ENCODE measurements around the gene PLA2G2F.
"Not testable (repeated sequence)": the region's sequence is repeated elsewhere in the genome, so short reads cannot be mapped to it uniquely, and the experiment has no call there.

The PLA2G2F gene

DNA sequence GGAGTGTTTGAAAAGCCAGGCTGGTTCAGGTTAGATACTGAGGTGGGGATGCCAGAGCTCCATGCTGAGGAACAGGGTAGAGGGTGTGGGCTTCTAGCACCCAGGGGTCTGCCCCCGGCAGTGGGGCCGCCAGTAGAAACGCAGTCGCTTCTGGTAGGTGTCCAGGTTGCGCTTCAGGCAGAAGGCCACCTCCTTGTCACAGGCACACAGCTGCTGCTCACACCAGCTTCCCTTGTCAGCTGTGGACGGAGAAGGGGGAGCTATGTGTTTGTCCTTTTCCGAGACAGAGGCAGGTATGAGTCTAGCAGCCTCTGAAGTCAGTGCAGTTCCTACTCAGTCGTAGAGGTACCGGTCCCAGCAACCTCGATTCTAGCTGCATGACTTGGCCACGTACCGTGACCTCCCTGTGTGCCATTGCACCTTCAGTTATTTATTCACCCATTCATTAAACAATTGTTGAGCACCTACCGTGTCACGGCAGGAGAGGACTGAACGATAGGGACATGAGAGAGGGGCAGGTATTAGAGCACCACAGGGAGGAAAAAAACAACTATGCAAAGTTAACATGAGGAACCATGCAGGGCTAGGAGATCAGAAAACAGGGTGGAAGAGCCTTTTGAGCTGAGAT, 25.0 kb upstream of the PLA2G2F start:
- no peak for DNase-seq (ENCODE audit: low read depth)

DNA sequence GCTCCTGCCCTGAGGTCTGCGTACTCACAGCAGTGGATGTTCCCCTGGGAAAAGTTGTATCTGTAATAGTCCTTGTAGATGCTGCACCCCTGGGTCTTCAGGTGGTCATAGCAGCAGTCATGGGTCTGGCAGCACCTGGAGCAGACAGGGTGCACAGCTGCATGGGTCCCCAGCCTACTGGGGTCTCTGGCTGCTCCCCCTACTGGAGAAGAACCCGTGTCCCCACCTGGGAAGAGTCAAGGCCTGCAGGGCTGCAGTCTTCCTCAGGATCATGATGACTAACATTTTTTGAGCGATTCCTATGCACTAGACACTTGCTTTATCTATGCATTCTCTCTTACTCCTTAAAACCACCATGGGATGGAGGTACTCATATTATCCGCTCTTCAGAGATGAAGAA, 23.6 kb upstream of the PLA2G2F start:
- DNase-seq (ENCODE audit: low read depth), result no peak

DNA sequence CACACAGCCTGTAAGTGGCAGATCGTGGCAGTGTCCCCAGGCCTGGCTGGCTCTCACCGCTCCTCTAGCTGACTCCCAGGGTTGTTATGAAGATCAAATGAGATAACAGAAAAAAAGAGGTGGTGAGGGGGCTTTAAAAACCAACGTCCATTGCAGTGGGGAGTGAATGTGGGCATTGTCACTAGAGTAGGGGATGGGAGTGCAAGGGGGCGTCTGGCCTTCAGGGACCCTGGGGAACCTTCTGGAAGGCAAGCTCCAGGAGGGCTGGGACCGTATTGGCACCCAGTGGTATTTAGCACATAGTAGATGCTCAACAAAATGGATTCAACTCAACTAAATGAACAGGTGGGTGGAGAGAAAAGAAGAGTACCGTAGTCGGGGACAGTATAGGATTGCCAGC, 23.2 kb upstream of the PLA2G2F start:
- no peak for DNase-seq (ENCODE audit: low read depth)

DNA sequence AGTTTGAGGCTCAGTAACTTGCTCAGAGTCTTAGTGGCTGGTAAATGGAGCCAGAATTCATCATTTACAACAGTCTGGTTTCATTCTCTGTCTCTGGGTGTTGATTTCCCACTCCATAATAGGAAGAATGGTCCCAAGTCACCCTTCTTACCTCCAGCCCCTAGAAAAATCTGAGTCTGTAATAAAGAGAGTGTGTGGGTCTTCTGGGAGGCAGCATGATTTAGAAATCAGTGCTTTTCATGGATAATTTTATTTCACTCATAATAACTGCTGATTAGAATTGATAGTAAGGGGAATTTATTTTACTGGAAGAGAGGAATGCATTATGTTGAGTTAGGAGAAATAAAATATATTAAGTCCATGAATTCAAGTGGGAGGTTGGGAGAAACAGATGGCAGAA, 21.9 kb upstream of the PLA2G2F start:
- no peak for DNase-seq (ENCODE audit: low read depth)

DNA sequence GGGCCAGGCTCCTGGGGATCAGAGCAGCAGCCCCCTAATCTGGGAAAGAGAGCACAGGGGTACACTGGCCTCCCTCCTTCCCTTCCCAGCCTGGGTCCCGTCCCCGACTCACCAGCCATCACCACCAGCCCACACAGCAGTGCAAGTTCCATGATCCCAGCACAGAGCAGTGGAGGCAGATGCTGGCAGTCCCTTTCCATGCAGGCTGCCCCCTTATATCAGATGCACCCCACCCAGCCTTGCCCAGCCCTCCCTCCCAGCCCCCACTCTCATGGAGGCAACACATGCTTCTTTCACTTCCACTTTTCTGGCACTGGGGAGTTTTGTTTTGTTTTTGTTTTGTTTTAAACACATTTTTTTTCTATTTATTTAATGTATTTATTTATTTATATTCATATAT, 19.8 kb upstream of the PLA2G2F start, which contains the start of gene PLA2G2D:
Gene PLA2G2D, minus strand, starts transcription at position 190 of the 400 bp plus-strand sequence. Its CDS starts 38 bp downstream, at position 152.
- DNase-seq (ENCODE audit: low read depth), result no peak

DNA sequence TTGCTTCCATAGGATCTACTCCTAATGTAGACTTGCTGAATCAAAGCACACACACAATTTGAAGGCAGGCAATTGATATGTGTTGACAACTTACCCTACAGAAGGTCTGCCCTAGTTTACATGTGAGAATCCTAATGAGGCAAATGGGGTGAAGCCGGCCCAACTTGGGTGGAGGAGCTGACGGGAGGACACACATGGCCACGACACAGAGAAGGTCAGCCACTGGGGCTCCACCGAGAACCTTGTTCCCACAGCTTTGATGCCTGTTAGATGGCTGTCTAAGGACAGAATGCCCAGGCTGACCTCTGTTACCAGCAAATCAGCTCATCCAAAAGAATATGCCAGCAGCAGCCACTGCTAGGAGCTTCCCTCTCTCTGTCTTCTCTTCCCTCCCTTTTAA, 18.3 kb upstream of the PLA2G2F start:
- no peak for DNase-seq (ENCODE audit: low read depth)

DNA sequence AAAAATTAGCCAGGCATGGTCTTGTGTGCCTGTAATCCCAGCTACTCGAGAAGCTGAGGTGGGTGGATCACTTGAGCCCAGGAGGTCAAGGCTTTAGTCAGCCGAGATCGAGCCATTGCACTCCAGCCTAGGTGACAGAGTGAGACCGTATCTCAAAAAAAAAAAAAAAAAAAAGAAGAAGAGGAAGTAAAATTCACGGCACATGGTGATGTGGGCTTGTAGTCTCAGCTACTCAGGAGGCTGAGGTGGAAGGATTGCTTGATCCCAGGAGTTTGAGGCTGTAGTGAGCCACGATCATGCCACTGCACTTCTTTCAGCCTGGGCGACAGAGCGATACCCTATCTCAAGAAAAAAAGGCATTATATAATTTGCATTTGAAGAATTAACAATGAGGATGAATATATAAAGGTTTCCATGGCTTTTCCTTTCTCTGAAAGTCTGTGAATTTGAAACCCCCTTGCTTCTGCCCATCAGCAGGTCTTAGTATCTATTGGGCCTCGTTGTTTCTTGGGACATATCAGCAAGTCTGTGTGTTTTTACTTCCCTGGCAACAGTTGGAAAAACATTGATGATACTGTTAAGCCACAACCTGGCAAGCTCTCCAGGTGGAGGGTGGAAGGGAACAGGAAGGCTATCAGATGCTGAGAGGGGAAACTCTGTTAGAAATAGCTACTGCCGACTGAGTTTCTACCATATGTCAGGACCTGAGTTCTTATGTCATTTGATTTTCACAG, 15.2 kb upstream of the PLA2G2F start:
- DNase-seq (ENCODE audit: low read depth), result no peak

DNA sequence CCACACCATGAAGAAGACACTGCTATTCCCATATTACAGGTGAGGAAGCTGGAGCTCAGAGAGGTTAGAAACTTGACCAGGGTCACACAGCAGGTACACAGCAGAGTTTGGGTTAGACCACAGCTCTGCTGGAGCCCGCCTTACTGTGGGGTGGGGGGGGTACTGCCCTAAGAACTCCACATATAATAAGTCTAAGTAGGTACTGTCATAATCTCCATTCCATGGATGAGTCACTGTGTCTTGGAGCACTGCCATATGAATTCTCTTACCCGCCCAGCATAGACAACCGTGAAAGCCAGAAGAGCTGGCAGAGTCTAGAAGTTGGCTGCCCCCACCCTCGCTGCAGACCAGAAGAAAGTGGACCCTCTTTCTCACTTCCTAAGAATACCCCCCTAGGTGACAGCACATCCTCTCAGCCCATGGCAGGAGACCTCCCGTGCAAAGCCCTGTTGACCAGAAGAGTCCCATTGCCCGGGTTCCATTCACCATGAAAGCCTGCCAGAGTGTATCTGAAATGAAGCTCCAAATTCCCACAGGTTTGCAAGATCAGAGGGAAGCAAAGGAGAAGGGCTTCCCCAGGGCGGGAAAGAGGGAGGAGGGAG, 14.6 kb upstream of the PLA2G2F start:
- peak; percentile 78 for DNase-seq (ENCODE audit: low read depth)

DNA sequence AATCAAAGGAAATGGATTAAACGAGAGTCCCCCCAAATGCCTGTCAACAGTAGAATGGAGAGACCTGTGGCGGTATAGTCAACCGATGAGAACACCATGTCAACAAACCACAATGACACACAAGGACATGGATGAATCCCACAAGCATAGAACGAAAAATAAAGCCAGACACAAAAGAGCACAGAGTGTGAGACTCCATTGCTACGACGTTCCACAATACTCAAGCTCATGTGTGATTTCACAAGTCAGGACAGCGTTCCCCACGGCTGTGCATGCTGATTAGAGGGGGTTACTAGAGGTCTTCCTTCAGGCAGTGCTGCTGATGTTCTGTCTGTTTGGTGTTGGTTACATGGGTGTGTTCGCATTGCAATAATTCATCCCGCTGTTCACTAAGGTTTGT, 14.0 kb upstream of the PLA2G2F start:
- no peak for DNase-seq (ENCODE audit: low read depth)

DNA sequence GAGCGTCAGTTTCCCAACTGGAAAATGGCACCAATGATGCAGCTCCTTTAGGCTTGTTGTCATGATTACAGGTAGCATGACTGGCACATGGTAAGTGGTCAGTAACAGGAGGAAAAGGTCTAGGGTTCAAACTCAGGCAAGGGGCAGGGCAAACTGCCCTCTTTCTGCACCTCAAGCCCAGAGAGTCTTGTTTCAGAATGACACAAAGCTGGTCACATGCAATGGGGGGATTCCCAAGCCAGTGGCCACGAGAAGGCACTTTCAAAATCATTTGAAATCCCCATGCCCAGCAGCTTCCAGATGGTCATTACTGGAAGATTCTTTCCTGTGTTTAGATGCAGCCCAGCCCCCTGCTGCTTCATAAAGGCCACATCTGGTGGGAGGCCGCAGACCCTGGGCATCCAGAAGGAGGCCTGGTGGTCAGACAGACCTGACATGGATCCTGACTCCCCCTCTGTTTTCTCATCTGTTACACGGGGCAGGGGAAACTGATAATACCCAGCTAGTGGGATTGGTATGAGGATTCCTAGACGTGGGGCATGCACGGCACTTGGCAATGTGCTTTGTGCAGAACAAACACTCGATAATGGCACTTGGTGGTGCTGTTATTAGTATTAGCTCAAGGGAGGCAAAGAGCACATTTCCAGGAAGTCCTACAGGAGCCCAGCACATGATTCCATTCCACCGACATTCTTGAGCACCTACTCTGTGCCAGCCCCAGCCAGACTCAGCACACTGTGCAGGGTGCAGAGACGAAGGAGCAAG, 12.9 kb upstream of the PLA2G2F start:
- DNase-seq (ENCODE audit: low read depth), result no peak

DNA sequence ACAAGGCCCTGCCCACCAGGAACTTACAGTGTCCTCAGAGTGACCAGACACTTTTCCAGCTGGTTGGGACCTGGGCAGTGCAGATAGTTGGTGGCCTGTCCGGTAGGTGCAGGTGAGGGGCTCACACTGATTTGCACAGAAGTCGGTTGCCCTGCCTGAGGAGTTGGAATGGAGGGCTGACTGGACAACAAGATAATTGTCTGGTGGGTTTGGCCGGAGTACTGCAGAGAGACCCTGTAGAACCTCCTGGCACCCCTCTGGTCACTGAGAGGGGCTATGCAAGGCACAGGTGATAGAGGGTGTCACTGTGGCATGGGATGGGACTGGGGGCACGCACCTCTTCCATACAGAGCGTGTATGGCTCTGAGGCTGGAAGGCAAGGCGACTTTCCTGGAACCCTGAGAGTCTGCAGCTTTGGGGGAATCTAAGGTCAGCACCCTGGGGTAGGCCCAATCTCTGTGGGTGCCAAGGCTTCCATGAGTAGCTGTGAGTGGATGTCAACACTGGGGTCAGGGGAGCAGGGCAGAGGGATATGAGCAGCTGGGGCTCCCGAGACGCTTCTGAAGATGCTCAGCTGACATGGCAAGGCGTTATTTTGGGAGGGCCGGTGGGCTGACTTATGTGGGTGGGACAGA, 12.2 kb upstream of the PLA2G2F start:
- DNase-seq (ENCODE audit: low read depth), result no peak

DNA sequence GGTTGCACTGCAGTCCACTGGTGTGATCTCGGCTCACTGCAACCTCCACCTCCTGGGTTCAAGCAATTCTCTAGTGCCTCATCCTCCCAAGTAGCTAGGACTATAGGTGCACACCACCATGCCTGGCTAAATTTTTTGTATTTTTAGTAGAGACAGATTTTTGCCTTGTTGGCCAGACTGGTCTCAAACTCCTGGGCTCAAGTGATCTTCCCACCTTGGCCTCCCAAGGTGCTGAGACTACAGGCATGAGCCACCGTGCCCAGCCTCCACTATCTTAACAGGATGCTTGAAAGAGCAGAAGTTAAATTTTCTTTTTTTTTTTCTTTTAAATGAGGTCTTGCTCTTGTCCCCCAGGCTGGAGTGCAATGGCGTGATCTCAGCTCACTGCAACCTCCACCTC, 8.6 kb upstream of the PLA2G2F start:
- DNase-seq (ENCODE audit: low read depth), result not testable (repeated sequence)

DNA sequence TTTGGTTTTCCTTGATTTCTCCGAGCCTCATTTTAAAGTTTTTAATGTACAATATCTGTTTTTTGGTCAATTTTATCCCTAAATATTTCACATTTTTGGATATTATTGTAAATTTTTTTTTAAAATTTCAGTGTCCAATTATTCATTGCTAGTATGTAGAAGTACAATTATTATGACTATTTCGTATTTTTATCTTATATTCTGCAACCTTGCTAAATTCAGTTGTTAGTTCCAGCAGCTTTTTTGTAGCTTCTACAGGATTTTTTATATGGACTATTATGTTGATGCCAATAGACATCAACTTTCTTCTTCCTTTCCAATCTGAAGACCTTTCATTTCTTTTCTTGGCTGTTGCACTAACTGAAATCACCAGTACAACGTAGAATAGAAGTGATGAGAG, 4.1 kb upstream of the PLA2G2F start:
- DNase-seq (ENCODE audit: low read depth), result no peak

DNA sequence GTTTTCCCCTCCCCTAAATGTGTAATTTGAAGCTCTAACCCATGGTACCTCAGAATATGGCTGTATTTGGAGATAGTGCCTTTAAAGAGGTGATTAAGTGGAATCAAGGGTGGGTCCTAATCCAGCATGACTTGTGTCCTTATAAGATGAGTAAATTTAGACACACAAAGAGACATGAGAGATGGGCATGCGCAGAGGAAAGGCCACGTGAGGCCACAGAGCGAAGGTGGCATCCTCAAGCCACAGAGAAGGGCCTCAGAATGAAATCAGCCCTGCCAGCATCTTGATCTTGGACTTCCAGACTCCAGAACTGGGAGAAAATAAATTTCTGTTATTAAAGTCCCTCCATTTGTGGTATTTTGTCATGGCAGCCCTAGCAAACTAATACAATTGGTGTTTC, 2.9 kb upstream of the PLA2G2F start:
- DNase-seq (ENCODE audit: low read depth), result no peak

DNA sequence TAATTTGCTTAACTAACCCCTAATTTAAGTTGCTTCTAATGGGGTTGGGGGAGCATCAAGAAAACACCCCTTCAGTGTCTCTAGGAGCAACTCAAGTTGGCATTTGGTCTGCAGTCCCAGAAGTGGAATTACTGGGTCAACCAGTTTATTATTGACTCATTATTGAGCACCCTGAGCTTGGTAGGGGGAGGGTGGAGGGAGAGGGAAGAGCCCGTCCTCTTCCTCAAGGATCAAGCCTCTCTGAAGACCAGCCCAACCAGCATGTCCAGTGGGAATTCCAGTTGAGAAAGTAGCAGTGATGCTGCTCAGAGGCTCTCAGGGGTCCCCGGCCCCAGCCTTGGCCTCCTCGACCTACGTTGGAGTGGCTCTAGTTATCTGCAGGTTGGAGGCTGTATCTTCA, 2.1 kb upstream of the PLA2G2F start:
- DNase-seq (ENCODE audit: low read depth), result no peak

DNA sequence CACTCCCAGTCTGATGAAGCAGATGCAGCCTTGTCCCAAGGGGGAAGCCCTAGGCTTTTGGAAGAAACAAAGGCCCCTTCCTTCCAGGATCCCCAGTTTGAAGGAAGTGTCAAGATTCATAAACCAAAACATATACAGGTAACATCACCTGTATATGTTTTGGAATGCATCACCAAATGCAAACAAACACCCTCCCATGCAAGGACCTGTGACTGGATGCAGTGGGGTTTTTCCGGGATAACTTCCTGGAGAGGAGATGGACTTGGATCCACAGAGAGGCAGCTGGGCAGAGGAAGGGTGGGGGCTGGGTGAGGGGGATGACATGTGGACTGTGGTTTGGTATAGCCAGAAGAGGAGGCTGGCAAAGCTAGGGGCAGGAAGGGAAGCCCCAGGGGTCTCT, 1.5 kb upstream of the PLA2G2F start:
- no peak for DNase-seq (ENCODE audit: low read depth)

DNA sequence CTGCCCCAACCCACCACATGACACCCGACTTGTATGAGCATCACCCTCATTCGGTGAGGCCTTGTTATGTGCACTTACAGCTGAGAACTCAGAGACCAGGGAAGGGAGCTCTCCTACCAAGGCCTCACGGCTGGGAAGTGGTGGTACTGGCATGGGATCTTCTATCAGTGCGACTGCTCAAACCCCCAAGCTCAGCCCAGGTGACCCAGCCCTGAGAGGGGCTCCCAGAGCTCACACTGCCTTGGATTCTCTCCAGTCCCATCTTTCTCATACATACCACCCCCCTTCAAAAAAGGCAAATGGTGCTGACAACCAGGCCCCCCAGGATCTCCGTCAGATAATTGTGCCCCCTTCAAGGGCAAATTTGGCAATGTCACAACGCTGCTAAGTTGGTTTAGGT, 777 bp upstream of the PLA2G2F start:
- no peak for DNase-seq (ENCODE audit: low read depth)

DNA sequence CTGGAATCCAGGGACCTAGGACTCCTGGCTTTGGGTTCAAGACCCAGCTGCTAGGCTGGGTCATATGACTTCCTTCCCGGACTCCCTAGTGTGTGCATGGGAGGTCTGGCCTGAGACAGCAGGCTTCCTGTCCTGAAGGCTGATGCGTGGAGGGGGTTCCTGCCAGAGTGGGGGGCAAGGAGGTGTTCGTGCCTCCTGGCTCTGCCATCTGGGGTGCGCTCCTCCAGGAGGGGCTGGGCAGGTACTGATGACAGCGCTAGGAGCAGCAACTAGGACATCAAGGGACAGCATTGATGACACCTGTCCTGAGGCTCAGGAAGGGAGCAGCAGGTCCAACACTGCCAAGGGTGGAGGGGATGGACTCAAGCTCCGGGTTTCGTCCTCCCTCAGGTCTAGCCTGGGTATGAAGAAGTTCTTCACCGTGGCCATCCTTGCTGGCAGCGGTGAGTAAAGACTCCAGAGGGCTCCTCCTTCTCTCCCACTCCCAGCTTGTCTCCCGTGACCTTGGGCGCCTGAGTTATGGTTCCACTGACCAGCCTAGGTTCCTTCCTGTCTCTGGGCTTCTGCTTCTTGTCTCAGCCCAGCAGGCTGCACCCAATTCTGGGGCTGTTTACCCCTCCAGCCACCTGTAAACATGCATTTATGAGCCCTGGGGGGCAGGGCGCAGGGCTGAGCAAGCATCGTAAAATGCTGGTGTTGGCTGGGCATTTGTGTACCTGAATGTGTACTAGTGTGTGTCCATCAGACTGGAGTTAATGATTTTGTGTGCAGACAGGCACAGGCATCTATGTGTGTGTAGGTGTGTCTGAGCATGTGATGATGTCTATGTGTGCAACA, 871 bp downstream of the PLA2G2F start:
- no peak for DNase-seq (ENCODE audit: low read depth)

DNA sequence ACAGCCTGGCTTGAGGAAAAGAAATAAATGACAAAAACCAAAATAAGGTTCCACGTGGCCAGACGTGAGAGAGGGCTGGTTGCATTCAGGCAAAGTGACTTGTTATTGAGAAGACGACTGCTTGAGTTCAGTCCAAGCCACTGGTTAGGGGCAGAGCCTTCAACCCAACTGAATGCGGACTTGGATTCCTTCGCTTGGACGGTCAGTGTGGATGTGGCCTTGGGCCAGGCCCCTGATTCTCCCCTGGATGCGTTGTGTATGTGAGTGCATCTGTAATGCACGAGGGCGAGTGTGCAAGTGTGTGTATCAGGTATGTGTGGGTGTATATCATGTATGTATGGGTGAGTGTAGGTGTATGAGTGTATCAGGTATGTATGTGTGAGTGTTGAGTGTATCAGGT, 1.9 kb downstream of the PLA2G2F start:
- no peak for DNase-seq (ENCODE audit: low read depth)

DNA sequence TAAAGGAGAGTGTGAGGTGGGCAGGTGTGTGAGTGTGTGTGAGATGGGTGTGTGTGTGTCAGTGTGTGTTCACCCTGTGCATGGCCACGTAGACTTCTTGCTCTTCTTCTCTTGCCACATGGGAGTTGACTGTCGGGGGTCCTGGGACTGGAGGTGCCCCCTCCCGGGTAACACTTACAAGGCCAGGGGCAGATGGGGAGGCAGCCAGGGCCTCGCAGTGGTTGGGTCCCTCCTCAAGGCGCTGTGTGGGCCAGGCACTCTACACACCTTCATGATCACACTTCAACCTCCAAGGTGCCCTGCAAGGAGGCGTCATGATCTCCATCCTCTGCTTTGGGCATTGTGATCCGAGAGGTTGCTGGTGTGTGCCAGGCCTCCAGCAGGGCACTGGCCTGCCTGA, 2.3 kb downstream of the PLA2G2F start:
- no peak for DNase-seq (ENCODE audit: low read depth)

DNA sequence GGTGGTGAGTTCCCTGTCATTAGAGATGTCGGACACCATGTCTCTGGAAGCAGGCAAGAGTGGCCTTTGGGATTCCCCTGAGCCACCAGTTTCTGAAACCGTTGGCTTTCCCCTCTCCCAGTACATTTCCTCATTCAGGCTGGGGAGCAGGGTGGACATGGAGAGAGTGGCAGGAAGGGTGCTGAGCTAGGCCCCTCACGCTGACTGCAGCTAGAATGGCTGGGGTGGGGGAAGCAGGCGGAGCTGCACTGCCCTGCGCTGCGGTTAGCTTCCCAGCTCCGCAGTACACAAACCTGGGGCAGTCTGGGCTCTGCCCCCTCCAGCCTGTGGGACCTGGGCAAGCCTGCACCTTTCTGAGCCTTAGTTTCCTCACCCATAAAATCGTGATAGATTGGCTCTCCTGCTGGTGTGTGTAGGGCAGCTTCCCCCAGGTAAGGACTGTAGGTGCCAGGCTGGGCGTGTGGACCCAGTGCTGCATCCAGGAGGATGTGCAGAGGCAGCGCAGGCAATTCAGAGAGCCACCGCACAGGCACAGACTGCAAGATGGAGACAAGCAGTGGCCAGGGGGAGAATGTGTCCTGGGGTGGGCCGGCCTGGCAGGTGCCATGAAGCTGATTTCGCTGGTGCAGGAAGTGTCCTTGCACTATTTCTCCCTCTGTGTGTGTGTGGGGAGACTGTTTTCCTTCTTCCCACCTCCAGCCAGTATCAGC, 3.0 kb downstream of the PLA2G2F start:
- DNase-seq (ENCODE audit: low read depth), result no peak
